Stimulated activated CD4-positive, alpha-beta T cell treated with anti-CD3 and anti-CD28 coated beads, Interleukin-4, amount 100 ng/mL, for 4 hours (primary cell): ENCODE data around the gene GDF15.

Source experiments
- DNase-seq, 2 experiments: peaks; one replicate each; pipeline ENCODE4 v3.0.0-alpha.2; 2020

GDF15 gene

DNA sequence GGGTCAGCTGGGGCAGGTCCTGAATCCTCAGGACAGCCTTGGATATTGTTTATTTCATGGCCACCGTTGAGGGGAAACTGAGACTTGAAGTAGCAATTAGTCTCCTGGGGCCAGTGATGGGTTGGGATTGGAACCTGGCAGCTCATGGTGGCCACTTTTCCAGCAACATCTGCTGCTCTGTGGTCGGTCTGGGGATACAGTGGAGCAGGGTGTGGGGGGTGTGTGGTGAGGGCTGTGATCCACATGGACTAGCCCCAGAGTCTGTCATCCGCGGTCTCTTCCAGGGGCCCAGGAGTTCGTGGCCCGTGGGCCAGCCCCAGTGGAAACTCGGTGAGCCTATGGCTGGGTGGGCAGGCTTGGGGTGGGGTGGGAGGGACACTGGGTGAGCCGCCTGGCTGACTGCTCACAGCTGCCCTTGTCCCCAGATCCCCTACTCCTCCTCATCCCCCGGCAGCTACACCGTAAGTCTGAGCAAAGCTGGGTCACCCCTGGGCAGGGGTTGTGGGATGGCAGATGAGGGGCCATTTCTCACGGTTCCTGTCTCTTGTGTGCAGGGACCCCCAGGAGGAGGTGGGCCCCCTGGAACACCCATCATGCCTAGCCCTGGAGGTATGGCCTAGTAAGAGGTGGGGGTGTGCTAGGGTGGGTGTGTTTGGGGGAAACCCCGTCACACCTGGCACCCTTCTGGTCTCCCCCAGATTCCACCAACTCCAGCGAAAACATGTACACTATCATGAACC is 46.5 kb downstream of the GDF15 start:
- DNase-seq = no peak

DNA sequence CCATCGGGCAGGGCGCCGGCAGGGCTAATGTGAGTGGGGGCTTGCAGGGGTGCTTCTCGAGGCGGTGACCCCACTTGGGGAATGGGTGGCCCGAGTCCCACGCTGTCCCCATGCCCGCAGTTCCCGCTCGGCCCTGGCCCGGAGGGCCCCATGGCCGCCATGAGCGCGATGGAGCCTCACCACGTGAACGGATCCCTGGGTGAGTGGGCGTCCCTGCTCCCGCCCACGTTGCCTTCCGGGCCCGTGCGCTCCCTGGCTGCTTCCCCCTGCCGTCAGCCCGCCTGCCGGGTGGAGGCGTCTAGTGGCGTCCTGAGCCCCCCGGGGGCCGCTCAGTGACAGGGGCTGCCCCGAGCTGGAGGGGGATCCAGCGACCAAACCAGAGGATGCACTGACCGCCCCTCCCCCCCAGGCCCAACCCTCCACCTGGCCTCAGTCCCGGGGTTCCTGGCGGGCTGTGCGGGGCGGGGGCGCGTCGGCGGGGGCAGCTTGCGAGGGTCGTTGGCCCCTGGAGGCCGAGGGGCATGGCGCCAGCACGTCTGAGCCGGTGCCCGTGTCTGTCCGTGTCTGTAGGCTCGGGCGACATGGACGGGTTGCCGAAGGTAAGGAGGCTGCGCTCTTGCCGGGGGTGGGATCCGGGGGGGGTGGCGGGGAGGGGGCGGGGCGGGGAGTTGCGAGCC is 47.2 kb downstream of the GDF15 start:
- DNase-seq = peak in 1 of 2 experiments; percentile 75

DNA sequence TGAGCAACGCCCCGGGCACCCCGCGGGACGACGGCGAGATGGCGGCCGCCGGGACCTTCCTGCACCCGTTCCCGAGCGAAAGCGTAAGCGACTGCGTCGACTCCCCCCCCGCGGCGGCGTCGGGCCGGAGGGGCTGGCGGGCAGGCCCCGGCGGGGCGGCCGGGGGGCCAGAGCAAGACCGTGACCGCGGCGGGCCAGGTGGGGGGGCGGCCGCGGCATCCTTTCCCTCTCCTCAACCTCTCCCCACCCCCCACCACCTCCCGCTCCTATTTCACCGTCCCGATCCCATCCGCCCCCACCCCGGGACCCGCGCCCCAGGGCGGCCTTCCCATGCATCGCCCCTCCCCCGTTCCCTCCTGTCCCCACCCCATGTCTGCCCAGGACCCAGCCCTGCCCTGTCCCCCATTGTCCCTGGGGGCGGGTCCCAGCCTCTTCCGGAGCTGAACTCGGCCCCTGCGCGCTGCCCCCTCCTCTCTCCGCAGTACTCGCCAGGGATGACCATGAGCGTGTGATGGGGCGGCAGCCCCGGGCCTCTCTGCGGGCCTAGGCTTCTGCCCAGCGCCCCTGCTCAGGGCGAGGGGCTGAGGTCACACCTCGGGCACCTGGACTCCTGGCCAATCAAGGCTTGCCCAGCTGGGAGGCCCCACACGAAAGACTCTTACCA is 47.9 kb downstream of the GDF15 start:
- DNase-seq = no peak

DNA sequence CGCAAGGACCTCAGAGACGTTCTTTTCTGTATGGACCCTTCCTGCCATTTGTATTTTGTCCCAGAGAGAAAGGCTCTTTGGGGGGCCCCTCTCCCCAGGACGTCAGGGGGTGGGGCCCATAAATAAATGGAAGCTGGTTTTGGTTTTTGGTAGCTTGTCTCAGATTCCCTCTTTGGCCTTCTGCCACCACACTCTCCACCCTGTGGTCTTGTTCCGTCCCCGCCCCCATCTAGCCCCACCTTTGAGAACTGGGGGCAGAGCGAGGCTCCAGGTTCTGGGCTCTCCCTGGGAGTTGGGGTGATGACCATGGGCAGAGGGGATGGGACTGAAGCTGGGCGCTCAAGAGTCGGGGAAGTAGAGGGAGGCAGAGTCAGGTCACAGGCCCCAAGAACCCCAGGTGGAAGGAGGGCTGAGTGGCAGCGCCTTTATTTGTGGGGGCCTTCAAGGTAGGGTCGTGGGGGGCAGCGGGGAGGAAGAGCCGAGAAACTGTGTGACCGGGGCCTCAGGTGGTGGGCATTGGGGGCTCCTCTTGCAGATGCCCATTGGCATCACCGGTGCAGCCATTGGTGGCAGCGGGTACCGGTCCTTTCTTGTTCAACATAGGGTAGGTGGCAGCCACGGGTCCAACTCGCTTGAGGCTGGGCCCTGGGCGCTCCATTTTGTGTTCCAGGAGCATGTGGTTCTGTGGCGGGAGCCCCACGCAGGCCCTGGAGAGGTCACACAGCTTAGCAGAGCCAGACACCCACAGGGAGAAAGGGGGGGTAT is 48.6 kb downstream of the GDF15 start:
- no peak for DNase-seq

DNA sequence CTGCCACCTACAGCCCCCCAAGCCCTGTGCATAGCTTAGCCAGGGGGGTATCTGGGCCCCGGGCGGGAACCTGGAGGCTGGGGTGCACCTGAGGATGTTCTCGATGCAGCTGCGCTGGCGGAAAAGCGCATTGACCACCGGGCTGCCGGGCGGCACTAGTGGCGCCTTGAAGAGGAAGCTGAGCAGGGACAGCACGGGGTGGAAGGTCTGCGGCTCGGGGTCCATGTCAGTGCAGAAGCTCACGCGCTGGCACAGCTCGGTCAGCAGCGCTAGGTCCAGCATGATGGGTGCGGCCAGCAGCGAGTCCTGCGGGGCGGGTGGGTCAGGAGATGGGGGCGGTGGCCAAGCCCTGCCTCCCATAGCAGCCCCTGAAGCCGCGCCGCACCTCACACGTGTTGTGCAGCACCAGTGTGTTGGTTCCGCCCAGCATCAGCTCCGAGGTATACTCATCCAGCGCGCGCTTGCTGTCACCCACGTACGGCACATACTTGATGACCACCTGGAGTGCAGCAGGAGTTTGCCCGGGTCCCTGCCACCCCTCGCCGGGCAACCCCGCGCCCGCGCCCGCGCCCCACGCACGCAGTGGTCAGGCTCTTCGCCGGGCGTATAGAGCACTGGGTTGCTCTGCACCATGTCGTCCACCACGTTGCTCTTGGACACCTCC is 49.4 kb downstream of the GDF15 start:
- no peak for DNase-seq

DNA sequence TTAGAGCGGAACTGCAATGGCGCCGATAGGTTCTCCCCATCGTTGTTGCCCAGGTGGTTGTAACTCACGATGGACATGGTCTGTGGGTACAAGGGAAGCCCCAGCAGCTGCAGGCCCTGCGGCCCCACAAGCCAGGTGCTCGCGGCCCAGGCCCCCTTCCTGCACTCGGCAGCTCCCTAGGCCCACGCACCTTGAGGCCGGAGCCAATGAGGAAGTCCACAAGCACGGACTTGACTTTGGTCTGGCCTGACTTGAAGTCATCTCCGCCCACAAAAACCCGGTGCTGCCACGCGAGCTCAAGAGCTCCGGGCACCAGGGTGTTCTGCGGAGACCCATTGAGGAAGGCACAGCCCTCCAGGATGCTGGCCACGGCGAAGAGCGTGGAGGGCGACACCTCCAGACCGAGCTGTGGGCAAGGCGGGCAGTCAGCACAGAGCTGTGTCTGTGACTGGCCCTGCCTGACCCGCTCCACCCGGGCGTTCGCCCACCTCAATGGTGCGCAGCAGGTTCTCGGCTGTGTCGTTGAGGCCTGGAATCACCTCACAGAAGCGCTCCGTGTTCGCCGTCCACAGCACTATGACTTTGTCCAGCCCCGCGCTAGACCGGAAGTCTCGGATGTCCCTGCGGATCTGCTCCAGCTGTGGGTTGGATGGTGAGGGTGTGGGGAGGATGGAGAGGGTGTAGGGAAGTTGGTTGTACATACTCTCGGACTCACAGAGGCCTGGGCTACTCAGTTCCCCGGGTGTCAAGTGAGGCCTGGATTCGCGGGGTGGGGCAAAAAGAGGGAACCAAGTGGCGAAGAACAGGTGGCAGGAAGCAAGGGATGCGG is 50.1 kb downstream of the GDF15 start:
- no peak for DNase-seq

DNA sequence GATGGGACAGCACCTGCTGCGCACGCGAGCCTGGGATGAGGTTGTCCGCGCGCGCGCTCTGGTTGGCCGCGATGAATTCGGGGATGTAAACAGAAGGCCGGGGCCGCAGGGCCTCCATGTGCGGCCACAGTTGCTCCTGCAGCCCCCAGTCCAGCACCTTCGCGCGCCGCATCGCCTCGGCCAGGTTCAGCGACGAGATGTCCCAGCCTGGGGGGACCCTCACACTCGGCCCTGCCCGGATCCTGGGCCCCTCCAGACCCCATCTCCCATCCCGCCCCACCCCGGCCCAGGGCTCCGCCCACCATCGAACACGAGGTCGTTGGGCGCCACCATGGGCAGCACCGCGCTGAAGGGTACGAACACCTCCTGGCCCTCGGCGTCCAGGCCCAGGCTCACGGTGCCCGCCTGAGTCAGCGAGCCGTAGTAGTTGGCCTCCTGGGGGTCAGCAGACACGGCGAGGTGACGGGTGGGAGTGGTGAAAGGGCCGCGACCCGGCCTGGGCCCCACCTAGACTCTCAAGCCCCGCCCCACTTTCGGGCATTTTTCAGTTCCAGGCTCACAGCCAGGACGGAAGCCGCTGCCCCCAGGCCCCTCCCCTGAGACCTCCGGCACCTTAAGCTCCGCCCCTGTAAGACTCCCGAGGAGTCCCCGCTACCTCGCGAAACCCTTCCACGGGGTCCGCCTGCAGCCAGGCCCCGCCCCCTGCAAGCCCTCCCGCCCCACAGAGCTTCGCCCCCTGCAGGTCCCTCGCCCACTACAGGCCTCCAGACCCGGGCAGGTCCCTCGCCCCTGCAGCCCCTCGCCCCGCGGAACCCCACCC is 50.9 kb downstream of the GDF15 start:
- peak; percentile 63 to 77 for DNase-seq

DNA sequence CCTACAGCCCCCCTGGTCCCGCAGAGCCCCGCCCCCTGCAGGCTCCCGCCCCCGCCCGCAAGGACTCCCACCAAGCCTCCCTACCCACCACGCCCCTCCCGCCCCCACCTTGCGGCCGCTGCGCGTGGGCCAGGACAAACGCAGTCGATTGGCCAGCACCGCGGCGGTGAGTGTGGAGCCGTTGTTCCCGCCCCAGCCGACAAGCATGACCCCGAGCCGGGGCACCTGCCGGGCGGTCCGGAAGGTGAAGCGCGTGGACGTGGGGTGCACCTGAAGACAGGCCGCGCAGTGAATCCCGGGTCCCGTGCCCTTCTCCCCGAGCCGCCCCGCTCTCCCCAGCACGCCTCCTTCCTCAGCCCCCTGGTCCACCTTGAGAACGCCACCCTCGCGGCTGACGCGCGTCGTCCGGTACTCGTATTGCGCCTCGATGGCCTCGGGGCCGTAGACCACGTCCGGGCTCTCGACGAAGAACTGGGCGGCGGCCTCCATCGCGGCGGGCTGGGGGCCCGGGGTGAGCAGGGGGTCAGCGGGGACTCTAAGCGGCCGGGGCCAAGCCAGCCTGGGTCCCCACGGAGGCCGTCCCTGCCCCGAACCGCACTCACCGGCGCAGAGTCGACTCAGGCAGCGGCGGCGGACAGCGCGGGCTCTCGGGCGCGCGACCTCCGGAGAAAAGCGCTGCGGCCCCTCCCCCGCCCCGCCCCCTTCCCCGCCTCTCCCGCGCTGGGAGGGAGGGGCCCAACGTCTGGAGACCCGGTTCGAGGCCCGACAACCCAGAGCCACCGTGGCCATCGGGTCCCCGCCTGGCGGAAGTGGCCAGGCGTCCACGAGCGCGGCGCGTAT is 51.8 kb downstream of the GDF15 start, which contains the start of gene ISYNA1:
Gene ISYNA1, minus strand, starts transcription at position 643 of the 840 bp plus-strand sequence. Its CDS starts 154 bp downstream, at position 489.
- peak; percentile 49 to 69 for DNase-seq

DNA sequence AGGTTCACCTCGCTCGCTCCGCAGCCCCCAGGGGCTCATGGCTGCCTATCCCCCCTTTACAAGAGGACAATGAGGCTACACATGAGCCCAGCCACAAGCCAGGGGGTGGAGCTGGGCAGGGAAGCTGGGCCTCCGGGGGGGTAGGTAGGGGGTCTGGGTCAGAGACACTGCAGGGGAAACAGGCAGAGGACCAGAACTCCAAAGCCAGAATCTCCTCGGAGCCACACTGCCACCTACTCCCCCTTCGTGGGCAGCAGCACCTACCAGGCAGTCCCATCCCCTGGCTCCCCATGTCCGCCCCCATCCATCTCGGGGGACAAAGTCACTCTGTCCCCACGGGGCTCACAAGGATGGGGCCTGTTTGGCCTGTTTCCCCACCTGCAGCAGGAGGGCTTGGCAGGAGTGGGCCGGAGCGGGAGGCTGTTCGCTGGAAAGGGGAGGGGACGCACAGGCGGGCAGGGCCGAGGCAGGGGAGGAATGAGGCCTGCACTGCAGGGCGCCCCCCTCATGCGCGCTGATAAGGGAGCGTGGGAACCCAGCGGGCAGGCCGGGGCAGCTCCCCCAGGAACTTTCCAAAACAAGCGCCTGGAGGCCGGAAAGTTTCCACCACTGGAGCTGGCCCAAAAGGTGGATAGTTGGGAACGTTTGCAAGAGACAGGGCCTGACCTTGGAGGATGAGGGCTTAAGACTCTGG is 52.5 kb downstream of the GDF15 start:
- DNase-seq = no peak
